GM19397 (cell line): ENCODE data around the gene CEBPG.

ENCODE experiments used
- ATAC-seq: cut with Tn5 transposase; IDR thresholded peaks from one replicate; pipeline ENCODE4 v1.9.1; 2021; ENCODE audit warnings: mild to moderate bottlenecking, moderate library complexity; ENCODE audit not compliant: unreplicated experiment

CEBPG gene

GRCh38 chr19:33373453-33374235 is at the start of gene CEBPG:
CEBPG (plus strand) TSS chr19:33373709; CDS start chr19:33379240, 5,531 bp downstream.
- peak; percentile 91 for ATAC-seq

GRCh38 chr19:33324628-33325027 is 48.9 kb upstream of the CEBPG start:
- ATAC-seq: no peak

- ATAC-seq: no peak
Observed at GRCh38 chr19:33325920-33326319, 47.6 kb upstream of the CEBPG start.

GRCh38 chr19:33329060-33329459 is 44.4 kb upstream of the CEBPG start:
- ATAC-seq: no peak

GRCh38 chr19:33329736-33330135 is 43.8 kb upstream of the CEBPG start:
- ATAC-seq: no peak

GRCh38 chr19:33332248-33332647 is 41.3 kb upstream of the CEBPG start:
- ATAC-seq: no peak

- ATAC-seq: no peak
Observed at GRCh38 chr19:33333151-33333550, 40.4 kb upstream of the CEBPG start.

- no peak for ATAC-seq
Observed at GRCh38 chr19:33333642-33334041, 39.9 kb upstream of the CEBPG start.

GRCh38 chr19:33334271-33334670 is 39.2 kb upstream of the CEBPG start:
- ATAC-seq: no peak

GRCh38 chr19:33335446-33335845 is 38.1 kb upstream of the CEBPG start:
- ATAC-seq: no peak

GRCh38 chr19:33339016-33339984 is 34.2 kb upstream of the CEBPG start:
- ATAC-seq: no peak

GRCh38 chr19:33340991-33341390 is 32.5 kb upstream of the CEBPG start:
- no peak for ATAC-seq

- no peak for ATAC-seq
Observed at GRCh38 chr19:33343301-33343700, 30.2 kb upstream of the CEBPG start.

GRCh38 chr19:33343859-33344572 is 29.5 kb upstream of the CEBPG start:
- no peak for ATAC-seq

GRCh38 chr19:33344573-33344925 is 29.0 kb upstream of the CEBPG start:
- ATAC-seq: no peak

GRCh38 chr19:33345163-33345562 is 28.3 kb upstream of the CEBPG start:
- no peak for ATAC-seq

- ATAC-seq: no peak
Observed at GRCh38 chr19:33346665-33347064, 26.8 kb upstream of the CEBPG start.

GRCh38 chr19:33347300-33347699 is 26.2 kb upstream of the CEBPG start:
- no peak for ATAC-seq

GRCh38 chr19:33348301-33349010 is 25.1 kb upstream of the CEBPG start:
- no peak for ATAC-seq
